ENCODE data around the gene CCDC12.

Gene CCDC12

GRCh38 chr3:46876313-46877300 is 99.9 kb downstream of the CCDC12 start:
- H3K9me2 ChIP-seq (replicated peaks; ENCODE audit: insufficient read depth, low read length): no peaks in the 10 kb centered on the region
- no peaks in the 10 kb centered on the region for H4K20me1 ChIP-seq (ENCODE audit: low read depth, low read length)
- no peaks in the 10 kb centered on the region for H3K79me2 ChIP-seq (ENCODE audit: insufficient read depth, low read length)
- H3K27me3 ChIP-seq (ENCODE audit: low read length): no peaks in the 10 kb centered on the region
- TF ChIP-seq EZH2phosphoT487 (conservative IDR thresholded peaks at IDR 0.05; ENCODE audit: low read length): no peak
- no peak for TF ChIP-seq CTCF (IDR thresholded peaks at IDR 0.05; ENCODE audit: insufficient read depth, low read length, poor library complexity, severe bottlenecking)
- H3F3A ChIP-seq (ENCODE audit: insufficient read depth): no peaks in the 10 kb centered on the region
- H3K4me2 ChIP-seq (ENCODE audit: low read depth, low read length, poor library complexity, severe bottlenecking): no peak overlapping the region
- no peak overlapping the region for H3K4me3 ChIP-seq (ENCODE audit: insufficient read depth, low read length, poor library complexity, severe bottlenecking)
- no peaks in the 10 kb centered on the region for H3K36me3 ChIP-seq (ENCODE audit: low read length)
- H3K27ac ChIP-seq (ENCODE audit: low read depth, low read length): no peak overlapping the region
- no peaks in the 10 kb centered on the region for H3K9me3 ChIP-seq (ENCODE audit: insufficient read depth, low read length)
- H3K9ac ChIP-seq (ENCODE audit: low read length): no peak overlapping the region
- no peak overlapping the region for H2AFZ ChIP-seq (ENCODE audit: low read depth, low read length, severe bottlenecking)

- Histone ChIP-seq H3K9ac (ENCODE audit: low read length) (no peak overlapping the region), H3K27ac (ENCODE audit: low read depth, low read length) (no peak overlapping the region), H3K79me2 (ENCODE audit: insufficient read depth, low read length) (no peaks in the 10 kb centered on the region), H4K20me1 (ENCODE audit: low read depth, low read length) (no peaks in the 10 kb centered on the region), H3K36me3 (ENCODE audit: low read length) (no peaks in the 10 kb centered on the region), H3K27me3 (ENCODE audit: low read length) (no peaks in the 10 kb centered on the region), H3K4me3 (ENCODE audit: insufficient read depth, low read length, poor library complexity, severe bottlenecking) (no peak overlapping the region), H2AFZ (ENCODE audit: low read depth, low read length, severe bottlenecking) (no peak overlapping the region), H3K4me2 (ENCODE audit: low read depth, low read length, poor library complexity, severe bottlenecking) (no peak overlapping the region), H3K9me3 (ENCODE audit: insufficient read depth, low read length) (no peaks in the 10 kb centered on the region), H3F3A (ENCODE audit: insufficient read depth) (no peaks in the 10 kb centered on the region), H3K9me2 (replicated peaks; ENCODE audit: insufficient read depth, low read length) (no peaks in the 10 kb centered on the region)
- TF ChIP-seq CTCF (IDR thresholded peaks at IDR 0.05; ENCODE audit: insufficient read depth, low read length, poor library complexity, severe bottlenecking) (no peak), EZH2phosphoT487 (conservative IDR thresholded peaks at IDR 0.05; ENCODE audit: low read length) (no peak)
Observed at GRCh38 chr3:46875560-46875959, 101.0 kb downstream of the CCDC12 start.

GRCh38 chr3:46874430-46874829 is 102.1 kb downstream of the CCDC12 start:
- H3K27ac ChIP-seq (ENCODE audit: low read depth, low read length): no peak overlapping the region

More at GRCh38 chr3:46874430-46874829, 102.1 kb downstream of the CCDC12 start:
- H3K9ac ChIP-seq (ENCODE audit: low read length): no peak overlapping the region
- TF ChIP-seq CTCF (IDR thresholded peaks at IDR 0.05; ENCODE audit: insufficient read depth, low read length, poor library complexity, severe bottlenecking): no peak
- H3K9me3 ChIP-seq (ENCODE audit: insufficient read depth, low read length): no peaks in the 10 kb centered on the region
- no peaks in the 10 kb centered on the region for H3F3A ChIP-seq (ENCODE audit: insufficient read depth)
- H3K4me3 ChIP-seq (ENCODE audit: insufficient read depth, low read length, poor library complexity, severe bottlenecking): no peak overlapping the region
- no peaks in the 10 kb centered on the region for H3K79me2 ChIP-seq (ENCODE audit: insufficient read depth, low read length)
- no peaks in the 10 kb centered on the region for H3K36me3 ChIP-seq (ENCODE audit: low read length)
- no peaks in the 10 kb centered on the region for H3K9me2 ChIP-seq (replicated peaks; ENCODE audit: insufficient read depth, low read length)
- no peak overlapping the region for H2AFZ ChIP-seq (ENCODE audit: low read depth, low read length, severe bottlenecking)
- H3K27me3 ChIP-seq (ENCODE audit: low read length): no peaks in the 10 kb centered on the region
- no peak overlapping the region for H3K4me2 ChIP-seq (ENCODE audit: low read depth, low read length, poor library complexity, severe bottlenecking)
- no peaks in the 10 kb centered on the region for H4K20me1 ChIP-seq (ENCODE audit: low read depth, low read length)

Data from SU-DHL-6 (cell line).